GM19240 (cell line): ENCODE data around the gene GFOD1.

Experiments
- DNase-seq: peaks from one replicate; pipeline ENCODE4 v3.0.0; 2011; ENCODE audit warnings: low spot score; ENCODE audit not compliant: insufficient read length

Gene GFOD1

DNA sequence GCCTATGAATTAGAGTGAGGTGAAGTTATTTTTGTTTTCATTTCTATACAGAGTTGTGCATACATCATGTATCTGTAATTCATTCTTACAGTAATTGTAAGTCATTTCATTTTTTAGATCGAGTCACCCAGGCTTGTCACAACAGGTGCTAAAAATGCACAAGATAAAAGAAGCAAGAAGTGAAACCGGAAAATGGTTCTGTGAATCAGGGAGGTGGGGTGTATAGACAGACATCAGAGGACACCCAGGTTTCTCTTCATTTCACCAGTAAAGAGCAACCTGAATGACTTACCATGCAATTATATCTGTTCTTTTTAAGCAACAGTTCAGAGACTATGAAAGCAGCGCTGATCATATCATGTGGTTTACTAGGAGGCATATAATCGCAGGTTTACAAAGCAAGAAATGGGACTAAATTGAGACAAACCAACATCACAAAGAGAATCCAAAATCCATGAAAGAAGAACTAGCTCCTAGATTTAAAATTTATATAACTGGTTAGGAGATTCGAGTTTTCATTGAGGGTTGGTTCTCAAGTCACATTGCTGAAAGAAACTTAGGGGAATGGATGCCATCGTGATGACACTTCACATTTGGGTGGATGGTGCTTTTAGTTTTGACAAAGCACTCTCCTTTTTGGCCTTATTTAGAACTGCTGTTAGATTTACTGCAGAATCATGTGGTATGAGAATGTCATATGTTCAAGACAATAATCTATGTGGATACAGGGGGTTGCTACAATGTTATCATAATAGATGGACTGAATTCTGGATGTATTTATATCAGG lies 131.2 kb downstream of the GFOD1 start:
- peak; percentile 74 for DNase-seq

DNA sequence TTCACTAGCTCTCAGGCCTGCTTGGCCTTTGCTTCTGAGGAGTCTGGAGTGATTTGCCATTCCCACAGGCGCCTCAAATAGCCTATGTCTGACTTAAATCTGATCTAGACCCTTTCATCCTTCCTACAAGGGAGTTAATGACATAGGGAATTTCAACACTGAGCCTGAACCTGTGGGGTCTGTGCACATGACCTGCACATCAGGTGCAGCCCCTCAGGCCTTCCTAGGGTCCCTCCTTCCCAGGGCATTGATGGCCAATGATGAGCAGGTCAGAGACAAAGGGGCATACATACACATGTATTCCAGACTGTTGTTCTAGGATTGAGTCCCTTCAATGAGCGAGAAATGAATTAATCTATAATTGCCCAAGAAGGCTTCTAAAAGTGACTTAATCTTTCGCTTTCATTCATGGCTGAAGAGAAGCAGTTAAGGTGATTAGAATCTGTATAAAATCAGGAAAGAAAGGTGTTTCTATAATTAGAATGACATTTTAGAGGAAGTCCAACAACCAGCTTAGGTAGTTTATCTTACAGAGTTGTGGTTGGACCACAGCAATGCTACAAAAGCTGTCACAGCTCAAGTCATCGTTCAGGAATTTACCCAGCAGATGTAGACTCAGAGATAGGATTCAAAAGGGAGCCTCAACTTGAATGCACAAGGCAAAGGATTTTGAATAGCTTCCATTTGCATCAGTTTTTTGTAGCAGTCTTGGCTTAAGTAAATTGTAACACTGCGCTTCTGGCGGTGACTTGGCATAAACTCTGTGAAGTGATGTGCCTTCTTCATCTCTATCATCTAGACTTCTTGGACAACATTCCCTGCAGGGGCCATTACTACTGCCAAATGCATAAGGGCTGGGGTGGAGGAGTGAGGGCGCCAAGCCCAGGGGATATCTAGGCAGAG lies 132.1 kb downstream of the GFOD1 start:
- no peak for DNase-seq

DNA sequence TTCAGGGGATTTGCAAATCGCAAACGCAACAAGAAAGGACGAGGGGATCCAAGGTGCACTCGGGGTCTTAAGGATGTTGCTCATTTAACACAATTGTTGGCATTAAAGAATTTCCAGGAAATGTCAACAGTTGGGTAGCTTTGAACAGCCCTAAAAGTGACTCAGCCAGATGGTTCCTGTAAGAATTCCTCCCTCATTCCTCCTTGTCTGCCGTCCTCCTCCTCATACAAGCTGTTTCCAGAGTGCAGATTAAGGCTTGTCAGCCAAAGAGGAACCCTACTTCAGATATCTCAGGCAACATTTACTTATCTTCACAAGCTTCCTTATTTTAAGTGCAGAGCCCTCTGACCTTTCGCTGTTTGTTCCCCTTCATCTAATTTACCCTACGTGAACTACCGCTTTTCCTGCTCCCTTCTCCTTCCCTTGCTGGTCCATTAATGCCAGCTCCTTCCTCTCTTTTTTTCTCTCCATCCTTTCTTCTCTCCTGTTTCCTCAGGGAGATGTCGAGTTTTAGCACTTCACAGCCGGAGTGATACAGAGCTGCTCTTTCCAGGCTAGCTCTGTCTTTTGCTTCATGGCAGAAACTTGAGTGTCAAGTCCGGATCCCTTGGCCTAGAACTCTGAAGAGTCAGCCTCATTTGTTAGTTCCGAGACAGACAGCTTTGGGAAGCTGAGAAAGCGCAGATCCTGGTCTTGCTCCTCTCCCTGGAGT lies 132.9 kb downstream of the GFOD1 start:
- no peak for DNase-seq

DNA sequence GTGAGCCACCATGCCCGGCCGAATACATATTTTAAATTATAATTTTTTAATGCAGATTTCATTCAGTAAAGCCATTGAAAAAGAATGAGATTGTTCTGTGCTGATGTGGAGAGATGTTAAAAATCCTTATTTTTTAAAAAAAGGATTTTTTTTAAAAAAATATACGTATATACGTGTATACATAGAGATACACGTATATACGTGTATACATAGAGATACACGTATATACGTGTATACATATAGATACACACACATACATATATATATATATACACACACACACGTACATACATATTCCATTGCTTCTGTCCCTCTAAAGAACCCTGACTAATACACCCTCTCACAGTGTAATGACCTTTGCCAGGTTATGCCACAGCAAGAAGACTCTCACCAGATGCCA lies 135.2 kb downstream of the GFOD1 start:
- DNase-seq, result no peak

DNA sequence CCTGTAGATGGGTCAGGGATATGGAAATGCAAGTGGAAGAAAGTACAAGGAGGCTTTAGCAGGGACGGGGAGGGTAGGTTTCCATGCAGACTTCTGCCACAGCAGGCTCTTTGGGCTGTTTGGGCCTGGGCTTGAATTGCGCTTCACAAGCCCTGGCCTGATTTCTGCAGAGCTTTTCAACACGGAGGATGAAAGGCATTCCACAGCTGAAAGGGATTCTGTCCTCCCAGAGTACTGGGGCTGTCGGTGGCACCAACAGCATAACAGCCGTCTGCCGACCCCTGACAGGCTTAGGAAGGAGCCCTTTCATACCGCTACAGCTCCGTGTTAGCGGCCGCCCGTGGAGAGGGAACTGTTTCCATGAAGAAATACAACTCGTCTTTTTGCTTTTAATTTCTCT lies 136.1 kb downstream of the GFOD1 start:
- no peak for DNase-seq

DNA sequence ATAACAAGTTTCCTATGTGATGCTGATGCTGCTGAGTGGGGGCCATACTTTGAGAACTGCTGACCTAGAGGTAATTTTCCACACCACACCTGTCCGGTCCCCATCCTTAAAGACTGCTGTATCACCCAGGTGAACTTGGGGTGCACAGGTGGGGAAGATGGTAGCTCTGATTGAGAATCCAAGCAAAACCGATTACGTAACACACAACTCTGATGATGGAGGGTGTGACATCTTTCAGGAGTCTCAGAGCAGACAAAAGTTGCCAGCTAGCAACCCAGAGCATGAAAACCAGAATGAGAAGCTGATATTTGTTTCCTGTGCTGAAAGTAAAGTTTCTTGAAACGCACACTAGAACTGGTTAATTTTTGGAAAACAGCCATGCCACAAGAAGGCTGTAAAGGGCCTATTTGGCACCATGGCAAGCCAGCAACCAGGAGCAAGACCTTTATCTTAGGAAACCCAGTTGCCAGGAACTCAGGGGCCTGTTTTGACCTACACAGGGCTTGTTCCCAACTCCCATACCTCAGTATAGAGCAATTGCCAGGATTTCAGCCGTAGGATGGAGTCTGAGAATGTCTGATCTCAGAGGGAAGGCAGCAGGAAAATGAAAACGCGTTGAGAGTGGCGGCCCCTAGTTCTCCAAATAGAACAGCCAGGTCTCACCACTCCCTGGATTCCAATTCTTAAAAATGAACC lies 137.4 kb downstream of the GFOD1 start:
- DNase-seq, result no peak

DNA sequence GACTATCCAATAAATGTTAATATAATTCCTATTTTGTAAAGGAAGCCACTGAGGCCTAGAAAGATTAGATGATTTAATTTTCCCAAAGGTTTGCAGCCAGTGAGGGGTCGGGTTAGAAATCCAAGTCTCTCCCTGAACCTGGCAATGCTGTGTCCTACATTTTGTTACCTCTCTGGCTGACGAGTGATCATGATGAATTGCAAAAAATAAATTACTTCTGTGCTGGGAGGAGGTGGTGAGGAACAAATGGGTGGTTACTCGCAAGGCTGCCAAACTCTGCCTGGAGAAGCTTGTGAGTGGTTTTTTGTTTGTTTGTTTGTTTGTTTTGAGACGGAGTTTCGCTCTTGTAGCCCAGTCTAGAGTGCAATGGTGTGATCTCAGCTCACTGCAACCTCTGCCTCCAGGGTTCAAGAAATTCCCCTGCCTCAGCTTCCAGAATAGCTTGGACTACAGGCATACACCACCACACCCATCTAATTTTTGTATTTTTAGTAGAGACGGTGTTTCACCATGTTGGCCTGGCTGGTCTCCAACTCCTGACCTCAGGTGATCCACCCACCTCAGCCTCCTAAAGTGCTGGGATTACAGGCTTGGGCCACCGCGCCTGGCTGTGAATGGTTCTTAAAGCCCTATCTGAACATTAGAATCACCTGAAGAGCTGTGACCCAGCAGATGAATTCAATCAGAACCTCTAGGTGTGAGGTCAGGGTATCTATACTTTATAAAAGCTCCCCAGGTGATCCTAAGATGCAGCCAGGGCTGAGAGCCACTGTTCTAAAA lies 138.9 kb downstream of the GFOD1 start:
- DNase-seq, result no peak

DNA sequence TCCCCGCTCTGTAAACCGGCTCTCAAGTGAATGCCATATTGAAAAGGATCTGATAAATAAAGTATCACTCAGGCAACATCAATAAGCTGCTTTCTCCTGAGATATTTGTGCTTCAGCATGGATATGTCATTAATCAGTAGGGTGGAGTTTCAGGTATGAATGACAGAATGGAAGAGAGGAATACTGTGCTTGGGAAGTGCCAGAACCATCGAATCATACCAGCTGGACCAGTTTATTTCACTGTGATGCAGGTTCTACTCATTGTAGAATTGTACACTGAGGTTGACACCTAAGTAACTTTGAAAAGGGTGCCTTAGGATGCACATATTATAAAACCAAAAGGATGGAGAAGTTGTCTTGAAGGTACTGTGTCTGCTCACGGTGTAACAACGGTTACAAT lies 141.2 kb downstream of the GFOD1 start:
- no peak for DNase-seq

DNA sequence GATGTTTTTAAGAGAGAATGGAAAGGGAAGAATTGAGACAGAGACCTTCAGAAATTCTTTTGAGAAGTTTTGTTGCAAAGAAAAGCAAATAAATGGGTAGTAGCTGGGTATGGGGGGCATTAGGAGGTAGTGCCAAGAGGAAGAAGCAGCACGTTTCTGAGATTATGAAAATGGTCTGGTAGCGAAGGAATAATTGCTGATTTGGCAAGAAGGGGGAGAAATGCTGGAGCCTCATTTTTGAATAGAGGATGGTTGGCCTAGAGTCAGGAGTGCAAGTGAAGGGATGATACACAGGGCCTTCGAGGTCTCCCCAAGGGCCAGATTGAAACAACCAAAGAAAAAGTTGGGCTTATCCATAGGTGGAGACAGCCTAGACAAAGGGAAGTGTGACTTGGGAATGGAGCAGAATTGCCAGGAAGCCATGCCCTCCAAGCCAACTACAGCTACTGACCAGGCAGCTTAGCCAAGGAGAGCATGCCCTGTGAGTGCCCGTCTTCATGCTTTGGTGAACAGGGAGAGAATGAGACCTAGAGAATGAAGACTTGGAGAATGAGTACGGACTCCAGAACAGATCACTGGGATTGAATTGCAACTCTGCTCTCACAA lies 144.9 kb downstream of the GFOD1 start:
- no peak for DNase-seq

DNA sequence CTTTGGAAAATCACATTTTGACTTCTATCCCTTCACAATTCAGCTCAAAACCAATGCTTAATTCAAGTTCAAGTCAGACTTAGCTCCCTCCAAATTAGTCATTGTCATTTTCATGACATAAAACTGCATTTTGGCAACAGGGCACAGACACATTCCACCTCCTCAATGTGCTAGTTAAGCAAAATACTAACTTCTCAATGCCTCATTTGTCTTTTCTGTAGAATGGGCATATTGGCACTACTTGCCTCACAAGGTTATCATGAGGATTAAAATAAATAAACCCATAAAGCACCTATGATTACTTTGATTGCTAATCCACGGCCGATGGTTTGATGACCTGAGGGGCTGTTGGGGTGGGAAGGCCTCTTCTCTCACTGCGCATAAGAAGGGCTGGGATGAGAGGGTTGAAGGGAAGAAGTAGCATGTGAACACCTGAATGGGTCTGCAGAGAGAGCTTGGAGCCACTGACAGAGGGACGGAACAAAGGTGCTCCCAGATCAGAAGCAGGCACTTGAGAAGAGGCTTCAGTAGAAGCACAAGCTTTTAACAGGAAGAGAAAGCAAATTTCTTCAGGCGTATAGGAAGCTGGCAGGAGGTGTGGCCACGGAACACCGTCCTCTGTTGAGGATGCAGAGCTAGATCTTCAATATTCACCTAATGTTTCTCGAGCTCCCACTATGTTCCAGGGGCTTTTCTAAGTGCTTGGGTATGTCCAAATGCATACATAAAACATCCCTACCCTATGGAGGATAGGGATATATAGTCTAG lies 147.4 kb downstream of the GFOD1 start:
- DNase-seq, result no peak

DNA sequence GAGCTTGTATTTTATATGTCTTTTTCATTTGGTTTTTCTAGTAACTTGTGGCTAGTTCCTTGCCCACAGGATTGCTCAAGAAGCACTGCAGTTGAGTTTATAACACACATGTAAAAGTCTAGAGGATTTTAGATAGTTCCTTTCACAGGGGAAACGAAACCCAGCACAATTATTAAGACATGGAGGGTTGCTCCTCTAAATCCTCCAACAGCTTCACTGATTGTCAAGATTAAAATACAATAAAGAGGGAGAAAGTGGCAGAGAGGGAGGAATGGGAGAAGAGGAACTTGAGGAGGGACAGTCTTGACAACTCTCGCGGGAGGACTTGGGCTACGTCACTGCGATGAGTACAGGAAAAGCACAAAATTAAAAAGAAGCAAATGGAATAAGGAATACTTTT lies 149.4 kb downstream of the GFOD1 start:
- no peak for DNase-seq

DNA sequence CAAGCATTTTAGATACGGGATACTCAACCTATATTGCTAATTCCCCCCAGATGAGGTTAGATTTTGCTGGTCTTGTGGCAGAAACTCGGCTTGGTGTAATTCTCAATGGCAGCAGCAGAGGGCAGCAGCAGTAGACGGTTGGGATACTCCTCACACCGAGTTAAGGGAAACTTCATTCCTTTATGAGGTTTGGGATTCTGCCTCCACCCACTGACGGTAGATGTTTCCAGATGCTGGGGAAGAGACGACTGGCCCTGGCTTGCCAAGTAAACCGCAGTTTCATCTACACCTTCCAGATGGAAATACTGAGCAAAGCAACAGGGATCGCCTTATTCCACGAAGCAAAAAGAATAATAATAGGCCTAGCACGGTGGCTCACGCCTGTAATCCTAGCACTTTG lies 150.8 kb downstream of the GFOD1 start:
- DNase-seq, result no peak

DNA sequence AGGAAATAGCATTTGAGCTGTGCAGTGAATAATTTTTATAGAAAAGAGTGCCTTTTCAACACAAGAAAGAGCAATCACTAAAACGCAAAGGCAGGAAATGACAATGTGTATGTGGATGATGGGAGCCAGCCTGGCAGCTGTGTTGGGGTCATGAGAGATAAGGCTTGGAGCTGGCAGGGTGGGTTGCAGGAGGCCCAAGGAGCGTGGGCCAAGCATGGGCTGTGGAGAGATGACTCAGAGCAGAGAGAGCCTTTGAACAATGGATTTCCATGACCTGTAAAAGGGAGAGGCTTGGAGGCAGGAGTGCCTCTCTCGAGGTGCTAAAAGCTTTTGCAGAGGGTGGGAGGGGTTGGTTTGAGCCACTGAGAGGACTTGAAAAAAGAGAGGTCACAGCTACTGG lies 152.4 kb downstream of the GFOD1 start:
- DNase-seq, result no peak

DNA sequence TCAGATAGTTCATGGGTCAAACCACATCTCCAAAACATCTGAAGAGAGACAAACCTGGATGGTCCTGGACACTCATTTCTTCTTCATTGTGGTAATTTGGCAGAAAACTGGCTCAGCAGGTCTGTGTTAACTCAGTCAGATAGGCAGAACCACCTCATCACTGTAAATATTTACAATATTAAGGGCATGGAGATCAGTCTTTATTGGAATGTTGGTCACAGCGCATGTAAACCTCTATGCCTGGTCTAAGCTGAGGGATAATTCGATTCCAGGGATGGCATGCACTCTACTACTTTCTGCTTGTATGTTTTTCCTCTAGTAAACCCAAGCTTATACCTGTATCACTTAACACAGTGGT lies 155.1 kb downstream of the GFOD1 start:
- DNase-seq, result no peak

DNA sequence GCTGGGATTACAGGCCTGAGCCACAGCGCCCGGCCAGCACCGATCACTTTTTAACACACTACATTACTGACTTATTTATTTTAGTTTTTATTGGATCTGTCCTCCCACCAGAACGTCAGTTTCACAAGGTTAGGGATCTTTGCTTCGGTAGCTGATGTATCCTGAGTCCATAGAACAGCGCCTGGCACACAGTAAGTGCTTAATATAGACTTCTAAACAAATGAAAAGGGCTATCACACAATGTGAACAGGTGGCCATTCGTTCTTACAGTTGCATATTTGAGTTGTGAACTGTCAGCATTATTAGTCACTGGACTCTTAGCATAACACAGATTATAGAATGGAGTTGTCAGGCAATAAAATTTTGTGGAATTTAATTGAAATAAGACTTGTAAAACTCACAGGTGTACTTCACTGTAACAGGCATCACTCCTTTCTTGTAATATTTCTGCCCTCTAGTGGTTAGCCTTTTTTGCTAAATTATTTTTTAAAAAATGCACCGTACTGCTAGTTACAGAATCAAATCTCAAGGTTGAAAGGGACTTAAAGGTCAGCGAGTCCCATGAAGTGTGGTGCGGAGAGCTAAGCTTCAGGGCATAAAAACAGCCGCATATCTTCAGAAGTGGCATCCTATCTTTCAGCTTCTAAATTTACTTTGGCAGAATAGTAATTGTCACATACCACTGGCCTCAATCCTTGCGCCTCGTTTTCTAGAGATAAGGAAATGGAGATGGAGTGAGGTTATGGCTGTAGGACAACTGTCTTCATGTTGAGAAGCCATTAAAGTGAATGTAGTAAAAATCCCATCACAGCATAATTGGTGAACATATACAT lies 155.7 kb downstream of the GFOD1 start:
- no peak for DNase-seq

DNA sequence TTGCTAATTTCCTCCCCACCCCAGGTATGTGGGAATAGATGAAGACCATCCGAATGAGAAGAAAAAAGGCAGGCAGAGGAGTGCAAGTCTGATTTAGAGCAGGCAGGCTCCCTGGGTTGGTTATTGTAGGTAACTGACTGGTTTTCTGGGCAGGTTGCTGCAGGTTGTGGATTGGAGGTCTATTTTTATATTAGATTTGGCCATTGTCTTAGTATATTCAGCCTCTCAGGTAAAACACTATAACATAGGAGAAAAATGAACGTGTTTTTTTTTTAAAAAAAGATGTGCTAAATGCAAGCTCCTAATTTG lies 158.6 kb downstream of the GFOD1 start:
- no peak for DNase-seq

DNA sequence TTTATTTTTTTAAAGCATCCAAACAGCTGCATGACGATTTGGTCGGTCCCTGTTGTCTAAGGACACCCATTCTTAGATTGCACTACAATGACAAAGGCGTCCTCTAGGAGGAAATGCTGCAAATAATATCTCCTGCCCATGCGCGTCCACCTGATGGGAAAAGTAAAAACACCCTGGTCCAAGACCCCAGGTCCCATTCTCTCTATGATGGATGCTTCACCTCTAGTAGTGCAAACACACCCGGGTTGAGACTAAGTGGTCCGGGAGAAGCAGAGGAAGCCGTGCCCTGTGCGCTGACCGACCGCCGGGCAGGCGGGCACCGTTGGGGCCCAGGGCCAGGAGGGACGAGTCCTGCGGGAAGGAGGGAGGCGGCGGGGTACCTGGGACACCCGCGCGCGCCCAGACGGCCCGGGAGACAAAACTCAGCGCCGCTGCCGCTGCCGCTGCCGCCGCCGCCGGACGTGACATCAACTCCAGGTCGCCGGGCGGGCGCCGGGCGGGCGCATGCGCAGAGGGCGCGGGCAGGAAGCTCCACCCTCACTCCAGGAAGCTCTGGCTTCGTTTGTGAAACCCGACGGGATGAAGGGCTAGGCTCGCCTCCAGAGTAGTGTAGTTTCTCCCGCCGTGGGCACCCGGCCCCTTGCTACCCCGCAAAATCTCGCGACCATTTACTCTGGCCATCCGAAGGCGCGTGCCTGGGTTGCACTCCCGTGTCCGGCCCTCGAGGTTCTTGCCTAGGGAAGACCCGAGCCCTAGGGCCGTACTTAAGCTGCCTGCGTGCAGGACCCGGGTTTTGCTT lies 159.1 kb downstream of the GFOD1 start, which contains the start of gene TBC1D7:
Gene TBC1D7, minus strand, starts transcription at position 462 of the 799 bp plus-strand sequence. CDS start 1,639 bp downstream, outside the sequence.
- DNase-seq, result peak; percentile 65

DNA sequence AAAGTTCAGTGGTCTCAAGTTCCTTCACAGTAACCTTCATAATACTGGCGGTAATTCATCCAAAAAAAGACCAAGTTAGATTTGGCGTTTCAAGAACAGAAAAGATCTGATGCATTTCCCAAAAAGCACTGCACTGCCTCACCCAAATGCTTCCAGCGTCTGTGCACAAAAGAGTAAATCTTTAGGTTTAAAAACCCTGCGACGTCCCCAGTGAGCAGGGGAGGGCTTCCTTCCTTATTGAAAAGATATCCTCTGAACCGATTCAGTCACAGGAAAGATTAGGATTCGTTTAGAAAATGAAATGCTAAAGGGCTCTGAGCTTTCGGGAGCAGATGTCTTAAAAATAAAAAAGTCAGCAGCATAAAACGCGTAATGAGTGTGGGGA lies 159.7 kb downstream of the GFOD1 start:
- no peak for DNase-seq
